Left ventricle myocardium inferior (tissue), 1 donor: Measurements from ENCODE around the gene PHLPP1. TPM values are rescaled to one million over a fixed set of nuclear protein-coding genes. Genes with fewer than 3 reads are reported as not detected.

ENCODE experiments used
- DNase-seq: peaks from one replicate; pipeline ENCODE4 v3.0.0-alpha.2; 2020
- H3K27ac ChIP-seq: fragments of 200-600 bp; replicated peaks from 2 replicates; pipeline ENCODE4 v1.8.0; 2021
- H3K27me3 ChIP-seq: fragments of 200-600 bp; 2 replicates; pipeline ENCODE4 v1.8.0; 2021; ENCODE audit warnings: low read depth
- H3K36me3 ChIP-seq: fragments of 200-600 bp; 2 replicates; pipeline ENCODE4 v1.8.0; 2021
- H3K4me1 ChIP-seq: fragments of 200-600 bp; 2 replicates; pipeline ENCODE4 v1.8.0; 2021
- H3K4me3 ChIP-seq: fragments of 200-600 bp; 2 replicates; pipeline ENCODE4 v1.8.0; 2021; ENCODE audit warnings: mild to moderate bottlenecking, moderate library complexity
- H3K9me3 ChIP-seq: fragments of 200-600 bp; replicated peaks from 2 replicates; pipeline ENCODE4 v1.8.0; 2021
- intact Hi-C: fragments of 100-400 bp; cut with micrococcal nuclease; formaldehyde crosslinking; loops from one replicate; pipeline ENCODE4 v1.11.0; 2022
- total RNA-seq: library from RNA; stranded (reverse); fragmentation: NEBNext Ultra II Directional; extraction: Animal tissue kit (Norgen Biotek cat#: 25700); gene quantifications from one replicate; pipeline ENCODE4 v1.2.1, GENCODE V29; 2021
- TF ChIP-seq, protein P1 (sequence below): fragments of 200-600 bp; IDR thresholded peaks from 2 replicates; pipeline ENCODE4 v1.8.0; 2021; ENCODE audit warnings: antibody characterized with exemption, mild to moderate bottlenecking, borderline replicate concordance
- donor health status: DM: no; HTN: yes; CAD: no; lungs with severe emphysema.

PHLPP1 gene
- total RNA-seq, 1 donor from 2014 or later: 5.9 TPM

DNA sequence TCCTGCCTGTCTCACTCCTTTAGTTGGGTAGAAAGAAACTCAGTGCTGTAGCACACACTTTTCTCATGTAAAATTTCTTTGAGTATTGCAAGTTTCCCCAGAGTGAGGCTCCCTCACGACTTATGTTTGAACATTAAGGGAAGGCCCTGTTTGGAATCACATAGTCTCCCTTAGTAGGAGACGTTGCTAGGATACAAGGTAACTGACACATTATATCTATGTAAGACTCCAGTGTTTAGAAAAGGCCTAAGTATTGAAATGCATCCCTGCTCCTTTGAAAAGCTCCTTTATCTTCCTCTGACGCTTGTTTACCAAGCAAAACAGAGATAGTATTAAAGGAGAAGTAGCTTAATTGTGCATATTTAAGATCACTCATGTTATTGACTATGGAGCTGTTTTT lies 248.2 kb downstream of the PHLPP1 start:
- peaks cover 26% of the 10 kb centered on the region for H3K36me3 ChIP-seq
- no peaks in the 10 kb centered on the region for H3K4me1 ChIP-seq
- TF ChIP-seq, protein P1, sequence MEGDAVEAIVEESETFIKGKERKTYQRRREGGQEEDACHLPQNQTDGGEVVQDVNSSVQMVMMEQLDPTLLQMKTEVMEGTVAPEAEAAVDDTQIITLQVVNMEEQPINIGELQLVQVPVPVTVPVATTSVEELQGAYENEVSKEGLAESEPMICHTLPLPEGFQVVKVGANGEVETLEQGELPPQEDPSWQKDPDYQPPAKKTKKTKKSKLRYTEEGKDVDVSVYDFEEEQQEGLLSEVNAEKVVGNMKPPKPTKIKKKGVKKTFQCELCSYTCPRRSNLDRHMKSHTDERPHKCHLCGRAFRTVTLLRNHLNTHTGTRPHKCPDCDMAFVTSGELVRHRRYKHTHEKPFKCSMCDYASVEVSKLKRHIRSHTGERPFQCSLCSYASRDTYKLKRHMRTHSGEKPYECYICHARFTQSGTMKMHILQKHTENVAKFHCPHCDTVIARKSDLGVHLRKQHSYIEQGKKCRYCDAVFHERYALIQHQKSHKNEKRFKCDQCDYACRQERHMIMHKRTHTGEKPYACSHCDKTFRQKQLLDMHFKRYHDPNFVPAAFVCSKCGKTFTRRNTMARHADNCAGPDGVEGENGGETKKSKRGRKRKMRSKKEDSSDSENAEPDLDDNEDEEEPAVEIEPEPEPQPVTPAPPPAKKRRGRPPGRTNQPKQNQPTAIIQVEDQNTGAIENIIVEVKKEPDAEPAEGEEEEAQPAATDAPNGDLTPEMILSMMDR: no peak
- H3K4me3 ChIP-seq: no peak overlapping the region
- no peak overlapping the region for H3K27ac ChIP-seq
- no peak for DNase-seq
- intact Hi-C loops: no loop called here
- no peaks in the 10 kb centered on the region for H3K9me3 ChIP-seq
- H3K27me3 ChIP-seq: no peaks in the 10 kb centered on the region

DNA sequence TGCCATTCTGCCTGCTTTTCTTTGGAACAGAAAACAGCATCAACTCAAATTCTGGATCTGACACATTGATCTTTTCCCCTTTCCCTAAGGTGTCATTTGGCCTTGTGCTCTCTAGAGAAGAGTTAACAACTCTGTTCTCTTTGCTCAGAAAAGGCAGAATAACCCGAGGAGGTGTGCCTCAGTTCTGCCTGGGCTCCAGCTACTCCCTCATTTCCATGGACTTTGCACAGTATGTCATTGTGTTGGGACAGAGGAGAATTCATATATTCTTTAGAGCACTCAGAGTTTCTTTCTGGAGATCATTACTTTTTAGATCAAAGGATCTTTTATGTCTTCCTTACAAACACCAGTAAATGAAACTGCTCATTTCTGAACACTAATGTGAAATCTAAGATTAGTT lies 249.1 kb downstream of the PHLPP1 start:
- Histone ChIP-seq H3K9me3 (no peaks in the 10 kb centered on the region), H3K4me3 (no peak overlapping the region), H3K36me3 (peaks cover 21% of the 10 kb centered on the region), H3K27ac (no peak overlapping the region), H3K4me1 (no peaks in the 10 kb centered on the region), H3K27me3 (no peaks in the 10 kb centered on the region)
- TF ChIP-seq, protein P1: no peak
- intact Hi-C loops: no loop called here
- no peak for DNase-seq

DNA sequence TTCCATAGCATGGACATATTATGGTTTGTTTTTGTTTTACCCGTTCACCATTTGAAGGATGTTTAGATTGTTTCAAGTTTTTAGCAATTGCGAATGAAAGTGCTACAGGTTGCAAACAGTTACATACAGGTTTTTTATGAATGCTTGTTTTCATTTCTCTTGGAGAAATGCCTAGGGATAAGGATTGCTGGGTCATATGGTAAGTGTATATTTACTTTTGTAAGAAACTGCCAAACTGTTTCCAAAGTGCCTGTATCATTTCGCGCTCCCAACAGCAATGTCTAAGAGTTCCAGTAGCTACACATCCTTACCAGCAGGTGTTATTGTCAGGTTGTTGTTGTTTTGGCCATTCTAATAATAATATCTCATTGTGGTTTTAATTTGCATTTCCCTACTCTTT lies 251.7 kb downstream of the PHLPP1 start:
- no peak for DNase-seq
- Histone ChIP-seq H3K27ac (no peak overlapping the region), H3K4me3 (no peak overlapping the region), H3K4me1 (no peaks in the 10 kb centered on the region), H3K36me3 (peaks cover 21% of the 10 kb centered on the region), H3K9me3 (no peaks in the 10 kb centered on the region), H3K27me3 (no peaks in the 10 kb centered on the region)
- intact Hi-C loops: no loop called here
- TF ChIP-seq, protein P1: no peak

DNA sequence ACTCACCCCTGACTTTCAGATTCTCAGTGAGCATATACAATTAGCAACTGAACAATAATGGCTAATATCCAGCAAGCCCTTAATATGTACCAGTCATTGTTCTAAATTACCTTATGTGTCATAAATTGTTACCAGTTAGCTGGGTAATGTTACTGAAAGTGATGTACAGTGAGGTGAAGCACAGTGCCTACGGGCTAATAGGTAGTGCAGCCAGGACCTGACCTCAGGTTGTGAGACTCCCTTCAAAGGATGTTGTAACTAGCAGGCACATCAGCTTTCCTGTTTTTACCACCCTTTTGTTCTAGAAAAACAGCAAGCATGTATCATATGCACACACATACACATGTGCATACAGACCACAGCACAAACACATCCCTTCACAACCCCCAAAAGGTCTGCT lies 258.3 kb downstream of the PHLPP1 start:
- H3K4me1 ChIP-seq: peaks cover 15% of the 10 kb centered on the region
- no peak overlapping the region for H3K27ac ChIP-seq
- peaks cover 29% of the 10 kb centered on the region for H3K36me3 ChIP-seq
- H3K4me3 ChIP-seq: no peak overlapping the region
- TF ChIP-seq, protein P1: no peak
- no peaks in the 10 kb centered on the region for H3K27me3 ChIP-seq
- intact Hi-C loops: no loop called here
- DNase-seq: no peak
- H3K9me3 ChIP-seq: no peaks in the 10 kb centered on the region

DNA sequence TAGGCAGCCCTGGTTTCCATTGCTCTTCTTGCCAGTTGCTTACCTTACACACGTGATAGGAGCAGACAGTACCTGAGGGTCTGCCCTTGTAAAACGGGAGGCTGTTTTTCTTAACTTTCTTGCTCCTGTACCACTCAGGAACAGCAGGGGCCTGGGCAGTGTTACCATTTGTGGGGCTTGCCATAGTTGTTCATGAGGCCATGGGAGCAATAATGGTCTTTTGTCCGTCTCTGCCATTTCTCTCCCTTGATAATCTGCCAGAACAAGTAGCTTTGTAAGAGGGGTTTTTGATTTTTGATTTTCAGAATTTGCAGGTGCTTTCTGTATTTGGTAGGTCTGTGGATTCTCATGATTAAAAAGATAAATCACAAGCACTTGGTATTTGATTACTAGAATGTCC lies 259.0 kb downstream of the PHLPP1 start:
- Histone ChIP-seq H3K36me3 (peaks cover 36% of the 10 kb centered on the region), H3K27me3 (no peaks in the 10 kb centered on the region), H3K9me3 (no peaks in the 10 kb centered on the region), H3K4me1 (peaks cover 15% of the 10 kb centered on the region), H3K4me3 (no peak overlapping the region), H3K27ac (no peak overlapping the region)
- intact Hi-C loops: no loop called here
- DNase-seq: no peak
- TF ChIP-seq, protein P1: no peak
